IMR-90 (cell line): ENCODE results near the gene TPST1. TPM values are rescaled to one million over a fixed set of nuclear protein-coding genes. Genes with fewer than 3 reads are reported as not detected.
"Not testable (repeated sequence)": the region's sequence is repeated elsewhere in the genome, so short reads cannot be mapped to it uniquely, and the experiment has no call there.

Experiments used
- ATAC-seq: fragments of 200-7000 bp; cut with Tn5 transposase; 2 replicates; pipeline ENCODE4 v1.9.1; 2020; ENCODE audit warnings: low read depth, mild to moderate bottlenecking, moderate library complexity
- BruUV-seq: library from RNA; stranded (reverse); fragments of 400-500 nt; replicated peaks from 2 replicates; lab custom pipeline; 2021; lab: Mats Ljungman, UMichigan
- CTCF ChIA-PET: fragments of 300-600 bp; formaldehyde crosslinking; extraction: SDS; loops from one replicate; lab custom pipeline; 2021; ENCODE audit warnings: antibody characterized with exemption; lab: Yijun Ruan, JAX
- POLR2A ChIA-PET: fragments of 300-600 bp; sonication (Branson Sonifier 250); formaldehyde crosslinking; loops from one replicate; lab custom pipeline; 2022; ENCODE audit warnings: antibody characterized with exemption; ENCODE audit not compliant: unreplicated experiment; lab: Charles Lee
- DNase-seq: peaks from one replicate; pipeline ENCODE4 v3.0.0; 2013
- H2AFZ ChIP-seq: replicated peaks from 2 replicates; pipeline ENCODE3; 2013; ENCODE audit warnings: low read length, mild to moderate bottlenecking; ENCODE audit not compliant: poor library complexity
- H2AK5ac ChIP-seq: 2 replicates; pipeline ENCODE4 v1.6.1; 2013; ENCODE audit warnings: low read depth, low read length, inconsistent platforms
- H2AK9ac ChIP-seq: replicated peaks from 2 replicates; pipeline ENCODE3; 2013; ENCODE audit warnings: mild to moderate bottlenecking, low read depth, low read length, moderate library complexity; ENCODE audit not compliant: poor library complexity
- H2BK120ac ChIP-seq: 2 replicates; pipeline ENCODE4 v1.6.1; 2013; ENCODE audit warnings: low read depth, low read length, inconsistent platforms
- H2BK15ac ChIP-seq: 3 replicates; pipeline ENCODE4 v1.6.1; 2013; ENCODE audit warnings: low read depth, low read length, inconsistent platforms
- H2BK20ac ChIP-seq: 2 replicates; pipeline ENCODE4 v1.6.1; 2013; ENCODE audit warnings: low read depth, mild to moderate bottlenecking, inconsistent platforms, low read length, moderate library complexity
- H2BK5ac ChIP-seq: 2 replicates; pipeline ENCODE4 v1.6.1; 2013; ENCODE audit warnings: mild to moderate bottlenecking, low read depth, low read length, inconsistent platforms; ENCODE audit not compliant: poor library complexity, severe bottlenecking
- H3K14ac ChIP-seq: replicated peaks from 2 replicates; pipeline ENCODE4 v1.6.1; 2013; ENCODE audit warnings: low read depth, low read length, inconsistent platforms
- H3K18ac ChIP-seq: 2 replicates; pipeline ENCODE4 v1.6.1; 2013; ENCODE audit warnings: low read depth, low read length, control low read depth
- H3K23ac ChIP-seq: 2 replicates; pipeline ENCODE4 v1.6.1; 2013; ENCODE audit warnings: low read depth, low read length, inconsistent platforms
- H3K27ac ChIP-seq: 2 replicates; pipeline ENCODE4 v1.5.1; 2013; ENCODE audit warnings: mild to moderate bottlenecking, control low read depth, low read length; ENCODE audit not compliant: insufficient read depth
- H3K27me3 ChIP-seq: 2 replicates; pipeline ENCODE4 v1.6.1; 2013; ENCODE audit warnings: low read length; ENCODE audit not compliant: control insufficient read depth, insufficient read depth
- H3K36me3 ChIP-seq: 2 replicates; pipeline ENCODE4 v1.6.1; 2013; ENCODE audit warnings: low read length, mixed read lengths; ENCODE audit not compliant: control insufficient read depth, insufficient read depth
- H3K4ac ChIP-seq: 2 replicates; pipeline ENCODE4 v1.6.1; 2013; ENCODE audit warnings: low read depth, low read length, inconsistent platforms
- H3K4me1 ChIP-seq: 2 replicates; pipeline ENCODE4 v1.6.1; 2013; ENCODE audit warnings: low read length, mixed read lengths; ENCODE audit not compliant: control insufficient read depth, insufficient read depth
- H3K4me2 ChIP-seq: 2 replicates; pipeline ENCODE4 v1.6.1; 2013; ENCODE audit warnings: low read depth, mild to moderate bottlenecking, control low read depth, low read length, moderate library complexity
- H3K4me3 ChIP-seq: 2 replicates; pipeline ENCODE4 v1.5.1; 2013; ENCODE audit warnings: low read depth, mild to moderate bottlenecking, control low read depth, low read length, moderate library complexity; ENCODE audit not compliant: insufficient read depth
- H3K56ac ChIP-seq: 2 replicates; pipeline ENCODE4 v1.6.1; 2013; ENCODE audit warnings: low read length, inconsistent platforms; ENCODE audit not compliant: insufficient read depth; ENCODE audit errors: extremely low read depth
- H3K79me1 ChIP-seq, 2 experiments: 2 replicates each; pipeline ENCODE4 v1.6.1; 2013; ENCODE audit warnings: low read length in 2 of 2, inconsistent platforms in 1 of 2, low read depth in 1 of 2
- H3K9ac ChIP-seq: 2 replicates; pipeline ENCODE4 v1.6.1; 2013; ENCODE audit warnings: low read depth, low read length, control low read depth
- H3K9me1 ChIP-seq: 2 replicates; pipeline ENCODE4 v1.6.1; 2013; ENCODE audit warnings: low read length, inconsistent platforms; ENCODE audit not compliant: insufficient read depth
- H3K9me3 ChIP-seq: 2 replicates; pipeline ENCODE4 v1.6.1; 2013; ENCODE audit warnings: low read length; ENCODE audit not compliant: control insufficient read depth, insufficient read depth
- H4K20me1 ChIP-seq: 2 replicates; pipeline ENCODE4 v1.6.1; 2013; ENCODE audit warnings: low read length, inconsistent platforms; ENCODE audit not compliant: insufficient read depth
- H4K5ac ChIP-seq: 2 replicates; pipeline ENCODE4 v1.6.1; 2013; ENCODE audit warnings: mild to moderate bottlenecking, low read depth, low read length, control low read depth
- H4K8ac ChIP-seq, 2 experiments: 2 replicates each; pipeline ENCODE4 v1.6.1; 2013; ENCODE audit warnings: low read depth in 2 of 2, low read length in 2 of 2, control low read depth in 1 of 2, inconsistent platforms in 1 of 2
- H4K91ac ChIP-seq: 2 replicates; pipeline ENCODE4 v1.6.1; 2013; ENCODE audit warnings: low read depth, low read length, inconsistent platforms; ENCODE audit not compliant: insufficient read depth
- WGBS, 2 experiments: methylation state at CpG; one replicate each; pipeline versions ENCODE4 v1.1.5 to v1.1.7; 2013; ENCODE audit warnings: missing lambda C conversion rate in 2 of 2; ENCODE audit not compliant: insufficient read length in 1 of 2; ENCODE audit errors: extremely low coverage in 2 of 2; 5-methylcytosine and 5-hydroxymethylcytosine counted together
- dilution Hi-C: fragments of 300-500 bp; cut with HindIII; formaldehyde crosslinking; loops from one replicate; pipeline ENCODE4 v1.14.3; 2018; ENCODE audit warnings: low sequenced_read_pairs; ENCODE audit not compliant: unreplicated experiment
- in situ Hi-C: fragments of 300-500 bp; cut with MboI; formaldehyde crosslinking; loops from 3 replicates; pipeline ENCODE4 v1.14.3; 2019; ENCODE audit warnings: low sequenced_read_pairs, inconsistent platforms, mixed read lengths
- intact Hi-C: fragments of 100-400 bp; cut with micrococcal nuclease; formaldehyde crosslinking; loops from 2 replicates; pipeline ENCODE4 v1.10.0; 2022
- polyA plus RNA-seq, 3 experiments: library from polyadenylated mRNA; depleted of rRNA; stranded (reverse); fragments of >200 nt; gene quantifications; 2 replicates each; pipeline ENCODE4 v1.2.3, GENCODE V29; 2012; ENCODE audit warnings: low replicate concordance in 1 of 3
- total RNA-seq: library from RNA; depleted of rRNA; stranded (reverse); fragments of >200 nt; gene quantifications from 2 replicates; pipeline ENCODE4 v1.2.3, GENCODE V29; 2012

Gene TPST1
- total and polyA plus RNA-seq, 2 of the 4 experiments (the other 2 are of a cell fraction) = 37.7 to 58.6 TPM

DNA sequence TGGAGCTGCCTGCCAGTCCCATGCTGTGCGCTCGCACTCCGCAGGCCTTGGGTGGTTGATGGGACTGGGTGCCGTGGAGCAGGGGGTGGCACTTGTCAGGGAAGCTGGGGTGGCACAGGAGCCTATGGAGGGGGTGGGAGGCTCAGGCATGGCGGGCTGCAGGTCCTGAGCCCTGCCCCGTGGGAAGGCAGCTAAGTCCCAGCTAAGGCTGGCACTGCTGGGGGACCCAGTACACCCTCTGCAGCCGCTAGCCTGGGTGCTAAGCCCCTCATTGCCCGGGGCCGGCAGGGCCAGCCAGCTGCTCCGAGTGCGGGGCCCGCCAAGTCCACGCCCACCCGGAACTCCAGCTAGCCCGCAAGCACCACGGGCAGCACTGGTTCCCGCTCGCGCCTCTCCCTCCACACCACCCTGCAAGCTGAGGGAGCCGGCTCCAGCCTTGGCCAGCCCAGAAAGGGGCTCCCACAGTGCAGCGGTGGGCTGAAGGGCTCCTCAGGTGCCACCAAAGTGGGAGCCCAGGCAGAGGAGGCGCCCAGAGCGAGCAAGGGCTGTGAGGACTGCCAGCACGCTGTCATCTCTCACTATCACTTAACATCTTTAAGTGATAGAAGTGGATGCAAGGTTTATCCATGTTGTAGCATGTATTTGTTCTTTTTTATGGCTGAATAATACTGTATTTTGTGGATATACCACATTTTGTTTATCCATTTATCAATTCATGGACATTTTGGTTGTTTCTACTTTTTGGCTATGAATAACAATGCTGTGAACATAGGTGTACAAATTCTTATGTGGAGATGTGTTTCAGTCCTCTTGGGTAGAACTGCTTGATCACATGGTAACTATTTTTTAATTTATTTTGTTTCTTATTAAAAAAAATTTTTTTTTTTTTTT lies 26.4 kb downstream of the TPST1 start:
- H3K27ac ChIP-seq, H2BK5ac ChIP-seq, H2BK15ac ChIP-seq, H4K5ac ChIP-seq, H2AK9ac ChIP-seq, H3K9me3 ChIP-seq, H3K9me1 ChIP-seq, DNase-seq, dilution Hi-C loops, H4K20me1 ChIP-seq, H3K56ac ChIP-seq, H3K9ac ChIP-seq, H3K14ac ChIP-seq, H4K91ac ChIP-seq, H4K8ac ChIP-seq, POLR2A ChIA-PET, H3K36me3 ChIP-seq, H3K4me2 ChIP-seq, H3K4ac ChIP-seq, H2BK20ac ChIP-seq, H3K4me1 ChIP-seq, H2BK120ac ChIP-seq, ATAC-seq, H2AFZ ChIP-seq, H3K4me3 ChIP-seq, H3K18ac ChIP-seq, in situ Hi-C loops, BruUV-seq, H3K27me3 ChIP-seq, intact Hi-C loops, H2AK5ac ChIP-seq, H3K23ac ChIP-seq: not testable (repeated sequence)
- no CpG with 5 or more reads among the region's 24 CpGs for WGBS, 2 experiments
- peaks cover 9 to 41% of the 10 kb centered on the region in 2 experiments; a peak in 3 of 4 replicates for H3K79me1 ChIP-seq
- CTCF ChIA-PET = interaction anchor here (0.6 kb wide), 1 partner anchor 53 kb away, joined by 4 read pairs; no protein-coding TSS in a partner anchor
